Retinal pigment epithelial cell (primary cell): ENCODE measurements around the gene PIK3CA.

Source experiments
- DNase-seq: peaks from one replicate; pipeline ENCODE4 v3.0.0-alpha.2; 2010; ENCODE audit warnings: low read depth
- H3K4me3 ChIP-seq: 2 replicates; pipeline ENCODE4 v1.5.1; 2011; ENCODE audit warnings: mild to moderate bottlenecking, low read length, control low read depth, moderate library complexity
- TF ChIP-seq, protein P1 (sequence below): conservative IDR thresholded peaks from 2 replicates; pipeline ENCODE4 v1.5.1; 2011; ENCODE audit warnings: low read depth, low read length, control low read depth, inconsistent platforms

Gene PIK3CA

DNA sequence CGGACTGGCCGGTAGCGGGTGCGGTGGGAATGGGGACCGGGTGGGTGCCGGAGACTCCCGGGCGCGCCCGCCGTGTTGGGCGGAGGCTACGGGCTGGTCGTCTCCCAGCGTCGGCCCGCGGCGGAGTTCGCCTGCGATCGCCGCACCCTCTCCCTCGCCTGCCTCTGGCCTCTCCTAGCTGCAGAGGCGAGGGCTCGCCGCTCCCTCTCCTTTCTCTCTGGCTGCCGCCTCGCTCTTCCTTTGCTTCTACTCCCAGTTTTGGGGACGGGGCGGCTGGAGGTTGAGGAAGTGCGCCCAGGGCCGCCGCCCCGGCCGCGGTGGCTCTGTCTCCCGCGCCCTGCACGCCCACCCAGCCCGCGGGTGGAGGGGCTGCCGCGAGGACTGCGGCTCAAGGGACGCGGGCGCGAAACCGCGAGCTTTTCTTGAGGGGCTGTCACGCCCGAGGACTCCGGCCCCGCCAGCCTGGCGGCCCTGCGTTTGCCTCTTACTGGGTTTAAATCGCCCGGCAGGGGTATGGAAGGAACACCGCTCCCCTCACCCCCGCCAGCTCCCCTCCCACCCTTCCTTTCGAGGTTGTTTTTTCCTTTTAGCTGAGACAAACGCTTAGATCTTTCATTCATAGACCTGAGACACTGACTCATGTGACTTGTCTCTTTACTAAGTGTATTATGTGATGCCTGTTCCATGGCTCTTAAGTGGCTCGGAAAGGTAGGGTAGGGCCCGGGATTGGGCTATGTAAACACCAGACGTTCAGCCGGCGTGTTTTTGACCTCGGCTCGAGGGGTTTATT is 654 bp downstream of the PIK3CA start:
- TF ChIP-seq, protein P1, sequence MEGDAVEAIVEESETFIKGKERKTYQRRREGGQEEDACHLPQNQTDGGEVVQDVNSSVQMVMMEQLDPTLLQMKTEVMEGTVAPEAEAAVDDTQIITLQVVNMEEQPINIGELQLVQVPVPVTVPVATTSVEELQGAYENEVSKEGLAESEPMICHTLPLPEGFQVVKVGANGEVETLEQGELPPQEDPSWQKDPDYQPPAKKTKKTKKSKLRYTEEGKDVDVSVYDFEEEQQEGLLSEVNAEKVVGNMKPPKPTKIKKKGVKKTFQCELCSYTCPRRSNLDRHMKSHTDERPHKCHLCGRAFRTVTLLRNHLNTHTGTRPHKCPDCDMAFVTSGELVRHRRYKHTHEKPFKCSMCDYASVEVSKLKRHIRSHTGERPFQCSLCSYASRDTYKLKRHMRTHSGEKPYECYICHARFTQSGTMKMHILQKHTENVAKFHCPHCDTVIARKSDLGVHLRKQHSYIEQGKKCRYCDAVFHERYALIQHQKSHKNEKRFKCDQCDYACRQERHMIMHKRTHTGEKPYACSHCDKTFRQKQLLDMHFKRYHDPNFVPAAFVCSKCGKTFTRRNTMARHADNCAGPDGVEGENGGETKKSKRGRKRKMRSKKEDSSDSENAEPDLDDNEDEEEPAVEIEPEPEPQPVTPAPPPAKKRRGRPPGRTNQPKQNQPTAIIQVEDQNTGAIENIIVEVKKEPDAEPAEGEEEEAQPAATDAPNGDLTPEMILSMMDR, result no peak
- H3K4me3 ChIP-seq, result peak overlapping the region; percentile 89
- DNase-seq, result no peak

DNA sequence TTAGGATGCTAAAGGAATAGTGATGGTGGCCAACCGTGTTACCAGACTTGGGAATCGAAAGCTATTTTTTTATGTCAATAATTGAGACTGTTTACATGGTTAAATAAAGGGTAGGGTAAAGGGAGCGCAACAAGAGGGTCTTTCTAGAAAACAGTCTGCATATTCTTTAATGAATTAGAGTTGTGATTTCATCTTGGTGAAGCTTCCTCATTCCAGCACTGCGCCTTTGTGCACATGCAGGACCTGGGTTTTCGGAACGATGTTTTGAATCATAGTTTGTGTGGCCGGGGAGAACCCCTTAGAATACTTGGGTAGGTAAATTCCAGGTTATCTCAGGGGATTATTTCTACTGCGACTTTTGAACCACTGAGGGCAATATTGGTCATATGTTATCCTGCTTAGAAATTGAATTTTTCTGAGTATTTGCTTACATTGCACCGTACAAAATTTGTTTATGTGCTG is 1.3 kb downstream of the PIK3CA start:
- TF ChIP-seq, protein P1, result no peak
- H3K4me3 ChIP-seq, result peak overlapping the region; percentile 89
- DNase-seq, result no peak

DNA sequence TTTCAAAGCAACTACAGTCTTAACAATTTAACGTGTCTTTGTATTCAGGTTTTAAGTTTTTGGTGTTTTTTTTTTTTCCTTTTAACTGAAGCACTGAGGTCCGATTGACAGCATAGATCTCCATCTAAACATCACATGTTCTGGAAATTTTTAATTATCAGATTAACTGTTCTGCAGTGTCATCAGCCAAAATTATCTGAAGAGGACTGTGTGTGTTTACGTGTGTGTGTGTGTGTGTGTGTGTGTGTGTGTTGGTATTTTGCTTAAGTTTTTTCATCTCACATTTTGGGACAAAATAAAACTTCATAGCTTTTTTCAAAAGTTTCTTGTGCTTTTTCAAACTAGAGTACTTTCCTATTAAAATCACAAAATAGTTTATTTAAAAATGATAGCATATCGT is 1.8 kb downstream of the PIK3CA start:
- no peak for DNase-seq
- TF ChIP-seq, protein P1, result no peak
- peak overlapping the region; percentile 89 for H3K4me3 ChIP-seq

DNA sequence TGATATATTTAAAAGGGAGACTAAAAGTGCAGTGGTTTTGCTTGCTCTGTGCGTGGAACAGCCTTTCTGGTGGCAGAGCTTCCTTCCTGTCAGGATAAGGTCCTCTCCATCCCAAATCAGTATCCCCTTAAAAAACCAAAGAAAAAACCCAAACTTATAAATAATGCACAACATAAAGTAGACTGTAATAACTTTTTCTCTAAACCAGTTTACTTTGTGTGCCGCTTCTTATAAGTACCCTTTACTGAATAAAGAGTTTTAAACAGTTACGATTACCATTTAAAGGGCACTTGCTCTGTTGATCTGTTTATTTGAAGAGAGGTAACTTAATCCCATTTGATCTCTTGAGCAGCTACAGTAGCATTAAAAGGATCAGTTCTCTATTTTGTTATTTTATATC is 2.5 kb downstream of the PIK3CA start:
- TF ChIP-seq, protein P1, result no peak
- DNase-seq, result no peak
- H3K4me3 ChIP-seq, result no peak overlapping the region

DNA sequence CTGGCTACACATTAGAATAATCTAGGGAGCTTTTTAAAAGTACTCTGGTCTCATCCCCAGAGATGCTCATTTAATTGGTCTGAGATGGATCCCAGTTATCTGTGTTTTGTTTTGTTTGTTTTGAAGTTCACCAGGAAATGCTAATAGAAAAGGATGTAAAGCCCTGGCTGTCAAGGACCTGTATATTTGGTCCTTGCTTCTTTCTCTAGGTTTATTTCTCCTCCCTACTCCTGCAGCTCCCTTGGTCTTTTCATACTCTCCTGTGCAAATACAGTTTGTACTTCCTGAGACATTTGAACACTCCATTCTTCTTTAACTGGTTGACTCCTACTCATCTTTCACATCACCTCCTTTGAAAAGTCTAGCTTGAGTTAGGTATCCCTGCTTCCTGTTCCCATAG is 3.3 kb downstream of the PIK3CA start:
- no peak overlapping the region for H3K4me3 ChIP-seq
- DNase-seq, result no peak
- TF ChIP-seq, protein P1, result no peak

DNA sequence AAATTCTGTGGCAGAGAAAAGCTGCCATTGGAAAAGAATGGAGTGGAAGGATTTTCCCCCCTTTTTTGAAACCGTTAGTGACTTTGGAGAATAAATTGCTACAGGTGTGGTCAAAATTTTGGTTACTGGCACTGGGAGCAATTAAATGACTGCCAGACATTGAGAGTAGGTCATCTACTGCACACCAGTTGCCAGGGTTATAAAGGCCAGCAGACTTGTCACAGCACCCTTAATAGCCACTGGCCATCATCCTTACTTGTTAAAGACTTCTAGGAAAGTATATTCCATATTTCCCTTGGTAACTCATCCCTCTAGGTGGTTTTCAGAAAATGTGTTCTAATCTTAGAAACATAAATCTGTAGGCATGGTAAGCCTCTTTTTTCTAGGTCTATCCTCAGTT is 8.0 kb downstream of the PIK3CA start:
- no peak overlapping the region for H3K4me3 ChIP-seq
- no peak for DNase-seq
- TF ChIP-seq, protein P1, result no peak

DNA sequence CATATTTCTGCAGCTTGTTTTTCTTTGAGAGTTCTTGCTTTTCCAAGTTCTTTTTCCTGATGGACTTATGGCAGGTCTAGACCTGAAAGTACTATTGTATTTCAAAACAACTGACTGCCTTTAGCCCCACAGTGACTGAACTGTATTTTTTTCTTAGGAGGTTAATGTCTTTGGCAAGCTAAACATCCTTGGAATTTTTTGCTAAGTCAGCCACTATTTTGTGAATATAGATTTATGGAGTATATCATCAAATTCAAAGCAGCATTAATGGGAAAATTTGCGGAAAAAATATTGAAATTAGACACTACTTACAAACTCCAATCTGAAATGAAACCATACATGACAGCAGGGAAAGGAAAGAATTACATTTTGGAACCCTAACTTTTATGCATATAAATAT is 8.6 kb downstream of the PIK3CA start:
- no peak overlapping the region for H3K4me3 ChIP-seq
- TF ChIP-seq, protein P1, result no peak
- DNase-seq, result no peak
